ENCODE data around the gene SAAL1.
"Not testable (repeated sequence)": the region's sequence is repeated elsewhere in the genome, so short reads cannot be mapped to it uniquely, and the experiment has no call there.

The SAAL1 gene

GRCh38 chr11:18105802-18106574 is at the start of gene SAAL1:
TSS of gene SAAL1 (minus strand) at chr11:18106082. CDS start at chr11:18106041, 41 bp downstream.
- DNase-seq = peak; percentile 87

GRCh38 chr11:18151581-18151980 is 45.7 kb upstream of the SAAL1 start:
- no peak for DNase-seq

- no peak for DNase-seq
Observed at GRCh38 chr11:18145837-18146236, 40.0 kb upstream of the SAAL1 start.

- no peak for DNase-seq
Observed at GRCh38 chr11:18145025-18145424, 39.1 kb upstream of the SAAL1 start.

- no peak for DNase-seq
Observed at GRCh38 chr11:18144243-18144642, 38.4 kb upstream of the SAAL1 start.

- no peak for DNase-seq
Observed at GRCh38 chr11:18140145-18140544, 34.3 kb upstream of the SAAL1 start.

- DNase-seq = no peak
Observed at GRCh38 chr11:18137186-18137800, 31.4 kb upstream of the SAAL1 start.

- DNase-seq = no peak
Observed at GRCh38 chr11:18135308-18135707, 29.4 kb upstream of the SAAL1 start.

GRCh38 chr11:18132341-18132740 is 26.5 kb upstream of the SAAL1 start, which contains the start of gene MRGPRX3:
TSS of gene MRGPRX3 (plus strand) at chr11:18132571. CDS start at chr11:18137203, 4,632 bp downstream.
- no peak for DNase-seq

GRCh38 chr11:18131115-18131514 is 25.2 kb upstream of the SAAL1 start:
- not testable (repeated sequence) for DNase-seq

GRCh38 chr11:18121331-18121828 is 15.5 kb upstream of the SAAL1 start:
- DNase-seq = not testable (repeated sequence)

GRCh38 chr11:18115360-18116127 is 9.7 kb upstream of the SAAL1 start:
- peak; percentile 70 for DNase-seq

GRCh38 chr11:18111005-18111404 is 5.1 kb upstream of the SAAL1 start:
- DNase-seq = no peak

GRCh38 chr11:18108254-18108653 is 2.4 kb upstream of the SAAL1 start:
- no peak for DNase-seq

- DNase-seq = no peak
Observed at GRCh38 chr11:18106688-18107087, 806 bp upstream of the SAAL1 start.

GRCh38 chr11:18105086-18105801 is 638 bp downstream of the SAAL1 start:
- no peak for DNase-seq

- no peak for DNase-seq
Observed at GRCh38 chr11:18100926-18101656, 4.8 kb downstream of the SAAL1 start.

GRCh38 chr11:18093959-18094358 is 11.9 kb downstream of the SAAL1 start:
- DNase-seq = no peak

- DNase-seq = no peak
Observed at GRCh38 chr11:18091731-18092130, 14.2 kb downstream of the SAAL1 start.

GRCh38 chr11:18088966-18089365 is 16.9 kb downstream of the SAAL1 start:
- DNase-seq = no peak

- DNase-seq = no peak
Observed at GRCh38 chr11:18088366-18088765, 17.5 kb downstream of the SAAL1 start.

- no peak for DNase-seq
Observed at GRCh38 chr11:18081551-18081950, 24.3 kb downstream of the SAAL1 start.
